Gastroesophageal sphincter (tissue), 4 donors: ENCODE measurements around the gene EEF1A2. TPM values are rescaled to one million over a fixed set of nuclear protein-coding genes. Genes with fewer than 3 reads are reported as not detected.

Source experiments
- ATAC-seq: fragments of 150-250 bp; one replicate; pipeline ENCODE4 v1.9.1; 2016; ENCODE audit warnings: mild to moderate bottlenecking, moderate library complexity
- H3K27ac ChIP-seq, 4 donors: fragments of 200-600 bp; sonication (generic) in 3 of 4; 1 replicate in 3 of 4; 2 replicates in 1 of 4; pipeline ENCODE4 v1.5.1; 2016 to 2019
- H3K27me3 ChIP-seq: fragments of 200-600 bp; sonication (generic); one replicate; pipeline ENCODE4 v1.5.1; 2019
- H3K36me3 ChIP-seq, 2 donors: fragments of 200-600 bp; sonication (generic); one replicate each; pipeline ENCODE4 v1.5.1; 2019; ENCODE audit warnings: control low read depth in 1 of 2
- H3K4me1 ChIP-seq, 3 donors: fragments of 200-600 bp; sonication (generic); 1 replicate in 2 of 3; 2 replicates in 1 of 3; pipeline ENCODE4 v1.5.1; 2016 to 2019; ENCODE audit warnings: control low read depth in 2 of 3
- H3K4me3 ChIP-seq, 2 donors: fragments of 200-600 bp; sonication (generic); one replicate each; pipeline ENCODE4 v1.5.1; 2019; ENCODE audit warnings: mild to moderate bottlenecking in 1 of 2, moderate library complexity in 1 of 2
- H3K9me3 ChIP-seq, 3 donors: fragments of 200-600 bp; sonication (generic); one replicate each; pipeline ENCODE4 v1.5.1; 2017 to 2019; ENCODE audit warnings: control low read depth in 2 of 3
- CTCF ChIP-seq, 4 experiments: fragments of 200-600 bp in 2 of 4; fragments of 450-650 bp in 2 of 4; sonication (generic) in 1 of 4; IDR thresholded peaks; one replicate each; pipeline ENCODE4 v1.5.1; 2017 to 2019; ENCODE audit warnings: antibody characterized with exemption in 4 of 4, mild to moderate bottlenecking in 2 of 4, moderate library complexity in 2 of 4
- EP300 ChIP-seq: sonication (generic); formaldehyde crosslinking; IDR thresholded peaks from one replicate; pipeline ENCODE4 v1.6.1; 2017; ENCODE audit warnings: antibody characterized with exemption, mild to moderate bottlenecking
- POLR2A ChIP-seq, 2 donors: fragments of 450-650 bp; IDR thresholded peaks; one replicate each; pipeline ENCODE4 v1.6.1; 2017; ENCODE audit warnings: antibody characterized with exemption in 2 of 2, mild to moderate bottlenecking in 2 of 2, moderate library complexity in 1 of 2
- POLR2AphosphoS5 ChIP-seq: sonication (generic); formaldehyde crosslinking; IDR thresholded peaks from one replicate; pipeline ENCODE4 v1.6.1; 2017; ENCODE audit warnings: antibody characterized with exemption
- whole genome bisulfite sequencing, 2 donors: methylation state at CpG; one replicate each; pipeline ENCODE4 v1.1.5; 2018; ENCODE audit warnings: low coverage in 1 of 2; 5-methylcytosine and 5-hydroxymethylcytosine counted together
- total RNA-seq, 4 donors: library from RNA; depleted of rRNA; stranded (reverse); fragments of >200 nt; gene quantifications; one replicate each; pipeline ENCODE4 v1.1.0, GENCODE V29; 2016

EEF1A2 gene
- total RNA-seq, 4 donors from 2014 or later, result 0.47 to 6.5 (median 3.4) TPM

- TF ChIP-seq CTCF (IDR thresholded peaks at IDR 0.05) (peak in 2 of 4 experiments; percentile 20 to 40), EP300 (no peak)
- no peak for ATAC-seq
- Histone ChIP-seq H3K4me3 (no peak overlapping the region), H3K27me3 (peaks cover 62% of the 10 kb centered on the region), H3K4me1 (no peaks in the 10 kb centered on the region), H3K36me3 (no peaks in the 10 kb centered on the region), H3K27ac (no peak overlapping the region), H3K9me3 (no peaks in the 10 kb centered on the region)
- 69 to 91% methylated on average over 4 of the region's 11 CpGs for WGBS, 2 donors
Measured at GRCh38 chr20:63442100-63442493, 56.8 kb downstream of the EEF1A2 start.

DNA sequence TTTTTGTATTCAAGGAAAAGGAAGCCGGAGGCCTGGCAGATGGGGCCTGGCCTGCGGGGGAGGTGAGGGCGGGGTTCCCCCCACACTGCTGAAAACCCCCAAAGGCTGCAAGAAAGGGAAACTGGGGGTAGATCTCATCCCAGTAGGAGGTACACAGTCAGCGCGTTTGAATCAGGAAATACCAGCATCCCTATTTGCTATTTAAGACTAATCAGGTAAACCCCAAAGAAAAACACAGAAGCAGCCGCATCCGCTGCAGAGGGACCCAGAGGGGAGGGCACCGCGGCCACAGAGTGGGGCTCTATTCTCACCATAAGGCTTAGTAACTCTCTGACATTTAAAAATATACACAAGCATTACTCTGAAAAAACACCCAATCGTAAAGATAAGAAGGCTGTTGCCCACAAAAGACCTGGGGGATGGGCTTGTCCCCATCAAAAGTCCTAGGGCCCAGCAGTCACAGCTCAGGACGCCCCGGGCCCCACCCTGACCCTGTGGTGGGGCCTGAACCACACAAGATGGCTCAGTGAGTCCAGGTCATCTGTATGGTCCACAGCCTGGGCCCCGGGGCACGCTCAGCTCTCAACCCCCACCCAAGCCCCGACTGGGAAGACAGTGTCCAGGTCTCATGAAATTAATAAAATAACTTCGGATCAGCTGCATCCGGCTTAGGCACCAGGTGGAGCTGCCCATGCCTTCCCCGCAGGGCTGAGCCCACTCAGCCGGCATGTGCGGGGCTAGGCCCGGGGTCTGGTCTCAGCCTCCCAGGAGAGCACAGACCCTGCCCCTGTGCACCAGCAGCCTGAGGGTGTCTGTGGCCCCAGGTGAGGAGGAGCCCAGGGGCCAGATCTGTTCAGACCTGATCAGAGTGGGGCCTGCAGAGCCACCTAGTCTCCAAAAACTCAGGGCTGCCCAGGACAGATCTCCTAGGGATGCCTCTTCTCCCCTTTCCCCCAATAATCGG, 57.5 kb downstream of the EEF1A2 start:
- WGBS, 2 donors, result 39 to 50% methylated on average over 4 to 7 of the region's 22 CpGs
- H3K27ac ChIP-seq, result no peak overlapping the region
- H3K4me1 ChIP-seq, result no peaks in the 10 kb centered on the region
- no peaks in the 10 kb centered on the region for H3K36me3 ChIP-seq
- TF ChIP-seq POLR2A (IDR thresholded peaks at IDR 0.05) (no peak), EP300 (no peak), POLR2AphosphoS5 (no peak), CTCF (IDR thresholded peaks at IDR 0.05) (no peak)
- ATAC-seq, result no peak
- no peaks in the 10 kb centered on the region for H3K9me3 ChIP-seq
- no peak overlapping the region for H3K4me3 ChIP-seq
- peaks cover 62% of the 10 kb centered on the region for H3K27me3 ChIP-seq

- Histone ChIP-seq H3K36me3 (no peaks in the 10 kb centered on the region), H3K9me3 (no peaks in the 10 kb centered on the region), H3K4me1 (no peaks in the 10 kb centered on the region), H3K27me3 (peaks cover 57% of the 10 kb centered on the region), H3K4me3 (no peak overlapping the region), H3K27ac (no peak overlapping the region)
- no peak for ATAC-seq
- WGBS, 2 donors, result 80% methylated on average over 1 to 4 of the region's 26 CpGs
- no peak for TF ChIP-seq EP300
- TF ChIP-seq POLR2A (IDR thresholded peaks at IDR 0.05), result no peak
- no peak for TF ChIP-seq POLR2AphosphoS5
- no peak for TF ChIP-seq CTCF (IDR thresholded peaks at IDR 0.05)
Measured at GRCh38 chr20:63440366-63440955, 58.4 kb downstream of the EEF1A2 start.

DNA sequence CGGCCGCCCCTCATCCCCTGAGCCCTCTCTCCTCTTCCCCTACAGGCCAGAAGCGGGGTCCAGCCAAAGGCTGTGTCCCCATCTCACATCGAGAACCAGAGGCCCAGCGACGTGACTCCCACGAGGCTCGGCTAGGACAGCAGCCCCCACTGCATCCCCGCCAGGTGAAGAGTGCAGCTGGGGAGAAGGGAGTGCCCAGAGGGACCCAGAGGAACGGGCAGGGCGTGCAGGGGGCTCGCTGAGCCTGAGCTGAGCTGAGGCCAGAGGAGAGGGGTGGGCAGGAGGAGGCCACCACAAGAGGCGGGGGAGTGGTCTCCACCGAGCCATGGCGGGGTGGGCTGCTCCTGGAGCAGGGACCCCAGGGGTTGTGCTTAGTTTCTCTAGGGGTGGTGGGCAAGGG, 59.0 kb downstream of the EEF1A2 start:
- Histone ChIP-seq H3K4me3 (no peak overlapping the region), H3K27ac (no peak overlapping the region), H3K27me3 (peaks cover 59% of the 10 kb centered on the region), H3K4me1 (peaks cover 0 to 1% (median 0%) of the 10 kb centered on the region in 3 donors), H3K36me3 (no peaks in the 10 kb centered on the region), H3K9me3 (no peaks in the 10 kb centered on the region)
- WGBS, 2 donors, result no CpG with 5 or more reads among the region's 15 CpGs
- TF ChIP-seq EP300 (no peak), POLR2AphosphoS5 (no peak), CTCF (IDR thresholded peaks at IDR 0.05) (no peak), POLR2A (IDR thresholded peaks at IDR 0.05) (no peak)
- no peak for ATAC-seq
